GM20431 (cell line): ENCODE data around the gene ALDH1B1.

ENCODE experiments used
- in situ Hi-C: fragments of 300-500 bp; cut with MseI, MboI; formaldehyde crosslinking; loops from one replicate; pipeline ENCODE4 v1.15.0; 2020; ENCODE audit warnings: low sequenced_read_pairs; ENCODE audit not compliant: unreplicated experiment

Gene ALDH1B1

DNA sequence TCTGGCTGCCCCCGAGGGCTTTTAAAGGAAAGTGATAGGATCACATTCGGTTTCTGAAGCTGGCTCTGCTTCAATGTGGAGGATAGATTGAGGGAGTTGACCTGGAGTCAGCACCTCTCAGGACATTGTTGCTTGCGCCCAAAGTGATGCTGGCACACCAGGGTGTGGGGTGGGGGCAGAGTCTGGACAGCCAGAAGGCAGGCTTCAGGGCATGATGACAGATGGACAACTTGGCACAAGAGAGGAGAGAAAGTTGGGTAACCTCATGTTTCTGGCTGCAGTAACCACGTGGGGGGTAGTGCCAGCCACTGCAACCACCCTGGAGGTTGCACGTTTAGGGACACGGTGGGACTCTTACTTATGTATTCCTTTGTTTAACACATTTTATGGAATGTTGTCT lies 9.5 kb downstream of the ALDH1B1 start:
- in situ Hi-C loops = no loop called here

DNA sequence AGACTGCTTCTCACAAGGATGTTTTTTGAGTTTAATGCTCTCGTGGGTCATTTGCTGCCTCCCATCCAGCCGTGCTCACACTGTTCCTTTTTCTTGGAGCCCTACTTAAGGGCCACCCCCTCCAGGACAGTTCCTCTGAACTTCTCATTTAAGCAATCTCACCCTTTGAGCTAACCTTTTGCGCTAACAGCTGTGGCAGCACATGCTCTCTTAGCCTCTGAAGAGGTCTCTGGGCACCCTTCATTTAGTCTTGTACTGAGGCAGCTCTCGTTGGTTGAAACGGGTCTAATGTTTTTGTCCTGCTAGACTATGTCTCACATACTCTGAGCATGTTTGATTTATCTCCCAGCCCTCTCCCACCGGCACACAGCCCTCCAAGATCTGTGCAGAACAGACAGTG lies 11.8 kb downstream of the ALDH1B1 start:
- in situ Hi-C loops = no loop called here

DNA sequence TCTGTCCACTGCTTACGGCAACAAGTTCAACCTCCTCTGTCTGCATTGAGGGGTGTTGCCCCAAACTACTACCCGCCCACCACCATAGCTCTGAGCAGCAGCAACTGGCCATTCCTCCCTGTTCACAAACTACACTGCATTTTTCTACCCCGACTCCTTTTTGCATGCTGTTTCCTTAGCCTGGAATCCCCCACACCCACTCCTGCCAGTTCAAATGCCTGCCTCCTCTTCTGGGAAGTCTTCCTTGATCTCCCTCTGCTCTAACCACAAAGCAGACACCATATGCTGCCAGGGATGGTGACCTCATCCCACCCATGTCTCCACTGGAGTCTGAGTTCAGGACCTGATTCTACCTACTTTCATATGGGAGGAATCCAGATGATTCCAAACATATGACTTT lies 13.3 kb downstream of the ALDH1B1 start:
- in situ Hi-C loops = no loop called here

DNA sequence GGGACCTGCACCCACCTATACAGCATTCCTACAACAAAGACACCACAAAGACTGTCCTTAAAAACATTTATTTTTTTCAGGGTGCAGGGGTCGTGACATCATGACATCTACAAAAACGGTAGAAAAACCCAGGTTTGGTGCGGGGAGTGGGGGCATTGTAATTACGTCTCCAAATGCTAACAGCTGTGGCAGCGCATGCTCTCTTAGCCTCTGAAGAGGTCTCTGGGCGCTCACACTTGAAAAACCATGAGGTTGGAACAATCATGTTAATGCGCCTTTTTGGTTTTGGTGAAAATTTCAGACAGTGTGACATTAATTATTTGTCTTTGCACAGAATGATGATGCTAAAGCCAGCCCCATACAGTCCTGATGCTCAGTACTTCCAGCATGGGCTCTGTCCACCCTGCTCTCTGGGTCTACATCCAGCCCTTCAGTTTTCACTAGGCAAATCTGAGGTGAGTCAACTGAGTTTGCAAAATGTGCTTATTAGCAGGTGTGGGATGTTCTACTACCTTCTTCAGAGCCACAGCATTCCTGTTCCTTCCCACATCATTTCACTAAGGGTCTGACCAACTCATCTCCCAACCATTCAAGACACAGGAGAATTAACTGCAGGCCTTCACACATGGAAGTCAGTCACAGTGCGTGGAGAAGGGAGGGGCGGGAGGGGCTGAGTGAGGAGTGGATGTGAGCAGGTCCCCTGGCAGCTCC lies 14.1 kb downstream of the ALDH1B1 start:
- in situ Hi-C loops = no loop called here

DNA sequence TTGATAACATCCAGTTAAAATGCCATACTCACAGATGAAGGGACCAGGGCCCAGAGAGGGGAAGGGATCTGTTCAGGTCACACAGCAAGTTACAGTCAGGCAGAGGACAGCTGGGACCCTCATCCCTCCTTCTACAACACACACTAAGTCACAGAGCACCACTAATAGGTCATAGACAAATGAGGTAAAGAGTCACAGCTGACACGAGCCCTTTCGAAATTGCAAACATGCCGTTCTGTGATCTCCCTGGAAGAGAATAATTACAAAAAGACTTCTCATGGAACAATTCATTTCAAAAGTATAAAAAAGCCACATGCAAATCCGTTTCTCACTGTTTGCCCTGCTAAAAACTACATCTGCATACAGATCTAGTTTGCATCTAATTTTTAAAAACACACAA lies 16.2 kb downstream of the ALDH1B1 start:
- in situ Hi-C loops = no loop called here

DNA sequence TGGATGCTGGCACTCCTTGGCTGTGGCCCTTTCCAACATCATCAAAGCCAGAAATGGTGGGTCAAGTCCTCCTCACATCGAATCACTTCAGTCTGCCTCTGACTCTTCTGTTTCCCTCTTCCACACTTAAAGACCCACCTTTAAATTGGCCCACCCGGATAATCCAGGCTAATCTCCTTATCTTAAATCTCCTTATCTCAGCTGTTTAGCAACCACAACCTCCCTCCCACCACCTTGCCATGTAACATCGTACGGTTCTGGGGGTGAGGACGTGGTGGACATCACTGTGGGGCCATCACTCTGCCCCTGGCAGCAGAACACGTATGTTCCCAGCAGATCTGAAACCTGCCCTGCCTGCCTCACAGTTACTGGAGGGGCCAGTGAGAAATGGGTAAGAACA lies 20.2 kb downstream of the ALDH1B1 start:
- in situ Hi-C loops = no loop called here

DNA sequence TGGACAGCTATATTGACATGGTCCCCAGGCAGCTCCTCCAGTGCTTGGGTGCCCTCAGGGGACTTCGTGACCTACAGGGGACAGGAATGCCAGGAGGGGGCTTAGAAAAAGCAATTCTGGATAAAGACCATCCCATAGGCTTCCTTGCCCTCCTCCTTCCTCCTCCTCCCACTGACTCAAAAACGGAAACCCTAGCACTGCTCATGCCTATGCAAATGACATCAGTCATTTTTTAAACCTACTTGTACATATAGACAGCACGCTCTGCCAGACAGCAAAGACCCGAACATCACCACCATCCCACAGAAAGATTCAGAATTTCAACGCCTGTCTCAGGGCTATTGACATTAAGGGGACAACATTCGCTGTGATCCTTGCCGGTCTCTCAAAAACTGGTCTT lies 20.8 kb downstream of the ALDH1B1 start:
- in situ Hi-C loops = no loop called here

DNA sequence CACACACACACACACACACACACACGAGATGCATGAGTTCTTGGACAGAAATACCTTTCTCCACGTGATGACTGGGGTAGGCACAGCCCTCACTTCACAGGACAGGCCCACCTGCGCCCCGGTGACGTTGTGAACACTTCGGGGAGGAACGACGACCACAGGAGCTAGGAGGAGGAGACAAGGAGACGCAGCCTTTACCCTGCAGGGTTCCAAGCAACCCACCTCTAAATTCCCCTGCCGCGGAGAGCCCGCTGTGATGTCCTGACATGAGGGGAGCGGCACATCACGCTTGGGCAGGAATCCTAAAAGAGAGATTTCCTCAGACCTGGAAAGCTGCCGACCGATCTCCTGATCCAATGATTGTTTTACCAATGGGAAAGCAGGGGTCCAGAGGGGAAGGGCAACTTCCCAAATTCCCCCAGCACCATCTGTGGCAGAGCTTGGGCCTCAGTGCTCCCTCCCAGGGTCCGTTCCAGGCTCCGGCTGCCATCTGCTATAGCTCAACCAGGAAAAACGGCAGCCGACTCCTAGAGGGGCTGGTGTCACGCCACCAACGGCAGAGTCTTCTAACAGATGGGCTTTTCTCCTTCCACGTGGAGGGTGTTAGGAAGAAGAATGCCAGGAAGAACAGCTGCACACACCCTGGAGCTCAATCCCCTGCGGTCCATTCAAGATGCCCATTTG lies 21.7 kb downstream of the ALDH1B1 start:
- in situ Hi-C loops = no loop called here

DNA sequence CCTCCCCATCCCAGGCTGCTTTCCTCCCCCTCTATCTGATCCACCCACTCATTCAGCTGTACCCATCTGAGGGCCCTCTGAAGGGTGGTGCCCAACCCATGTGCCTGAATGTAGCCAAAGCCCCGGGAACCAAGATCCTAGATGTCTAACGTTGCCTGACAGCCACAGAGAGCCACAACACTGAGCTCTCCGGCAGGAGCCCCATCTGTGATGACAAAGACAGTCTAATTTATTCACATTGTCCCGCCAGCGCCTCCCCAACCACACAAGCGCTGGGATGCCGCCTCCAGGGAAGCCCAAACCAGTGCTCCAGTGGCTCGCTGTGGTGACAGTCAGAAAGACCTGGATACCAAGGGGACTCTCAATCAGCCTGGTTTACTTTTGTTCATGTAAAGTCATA lies 23.4 kb downstream of the ALDH1B1 start:
- in situ Hi-C loops = no loop called here

DNA sequence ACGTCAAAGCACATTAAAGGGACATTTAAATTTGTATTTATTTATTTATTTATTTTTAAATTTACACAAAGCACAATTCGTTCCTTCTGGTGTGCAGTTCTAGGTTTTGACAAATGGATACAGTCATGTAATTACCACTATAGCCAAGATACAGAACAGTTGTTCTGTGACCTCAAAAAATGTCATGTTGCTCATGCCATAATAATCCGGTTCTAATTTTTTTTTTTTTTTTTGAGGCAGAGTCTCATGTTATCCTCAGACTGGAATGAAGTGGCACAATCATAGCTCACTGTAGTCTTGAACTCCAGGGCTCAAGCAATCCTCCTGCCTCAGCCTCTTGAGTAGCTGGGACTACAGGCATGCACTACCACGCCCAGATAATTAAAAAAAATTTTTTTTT lies 24.0 kb downstream of the ALDH1B1 start:
- in situ Hi-C loops = no loop called here

DNA sequence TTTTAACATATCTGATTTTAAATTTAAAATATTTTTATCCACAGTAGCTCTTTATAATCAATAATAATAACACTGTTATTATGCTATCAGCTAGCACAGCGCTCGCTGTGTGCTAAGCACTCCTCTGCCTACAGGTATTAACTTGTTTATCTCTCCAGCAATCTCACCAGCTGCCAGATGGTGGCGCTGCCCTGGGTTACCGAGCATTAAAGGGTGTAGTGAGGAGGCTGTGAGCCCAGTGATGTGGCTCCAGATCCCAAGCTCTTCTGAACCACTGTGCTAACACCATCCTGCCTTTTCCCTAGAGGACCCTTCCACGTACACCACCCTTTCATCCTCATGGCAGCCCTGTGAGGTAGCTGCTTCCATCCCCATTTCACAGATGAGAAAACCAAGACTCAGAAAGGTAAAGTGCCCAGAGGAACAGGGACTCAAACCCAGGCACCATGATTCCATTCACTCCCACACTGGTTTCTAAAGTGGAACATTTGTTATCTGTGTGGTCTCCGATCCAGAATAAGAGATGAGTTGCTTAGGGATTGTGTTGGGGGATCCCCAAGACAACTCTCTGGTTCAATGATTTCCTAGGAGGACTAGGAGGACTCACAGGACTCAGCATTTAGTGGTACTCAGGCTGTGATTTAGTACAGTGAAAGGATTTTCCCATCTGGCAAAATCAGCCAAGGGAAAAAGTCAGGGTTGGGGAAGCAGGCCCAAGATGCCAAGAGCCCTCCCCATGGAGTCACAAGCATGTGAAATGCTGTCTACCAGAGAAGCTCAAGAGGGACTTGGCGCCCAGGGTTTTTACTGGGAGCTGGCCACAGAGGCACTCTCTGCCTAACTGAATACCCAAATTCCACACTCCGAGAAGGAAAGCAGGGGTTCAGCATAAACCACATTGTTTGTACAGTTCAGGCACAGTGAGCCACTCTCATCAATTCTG lies 24.8 kb downstream of the ALDH1B1 start:
- in situ Hi-C loops = no loop called here

DNA sequence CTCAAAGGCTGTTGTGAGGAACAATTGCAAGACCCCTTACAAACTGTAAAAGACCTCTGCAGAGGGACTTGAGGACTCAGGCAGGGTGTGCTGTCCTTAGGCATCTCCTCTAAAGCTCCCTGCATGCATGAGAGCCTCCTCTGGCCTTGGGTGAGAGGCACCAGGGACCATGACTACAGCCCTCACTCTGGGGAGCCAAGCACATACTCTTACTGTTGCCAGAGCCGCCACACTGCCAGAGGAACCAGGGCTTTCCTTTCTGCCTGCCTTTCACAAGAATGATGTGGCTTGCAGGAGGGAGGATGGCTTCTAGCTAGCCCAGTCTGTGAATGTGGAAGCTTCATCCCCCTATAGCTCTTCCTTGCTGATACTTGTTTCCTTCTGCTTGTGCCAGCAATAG lies 25.9 kb downstream of the ALDH1B1 start:
- in situ Hi-C loops = no loop called here

DNA sequence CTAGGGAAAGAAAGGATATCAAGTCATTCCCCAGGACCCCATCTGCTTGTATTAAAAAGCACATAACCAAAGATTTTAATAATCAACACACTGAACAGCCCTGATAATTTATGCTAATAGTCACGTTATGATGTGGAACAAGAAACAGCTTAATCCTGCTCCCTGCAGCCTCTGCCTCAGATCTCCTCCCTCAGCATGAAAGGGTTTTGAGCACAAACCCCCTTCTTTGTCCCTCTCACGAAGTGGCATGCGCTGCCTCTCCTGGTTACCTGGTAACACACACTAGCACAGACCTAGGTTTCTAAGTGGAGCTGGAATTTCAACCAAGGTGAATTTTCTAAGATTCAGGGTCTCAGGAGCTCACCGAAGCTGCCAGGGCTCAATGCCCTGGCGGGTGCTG lies 26.7 kb downstream of the ALDH1B1 start:
- in situ Hi-C loops = no loop called here

DNA sequence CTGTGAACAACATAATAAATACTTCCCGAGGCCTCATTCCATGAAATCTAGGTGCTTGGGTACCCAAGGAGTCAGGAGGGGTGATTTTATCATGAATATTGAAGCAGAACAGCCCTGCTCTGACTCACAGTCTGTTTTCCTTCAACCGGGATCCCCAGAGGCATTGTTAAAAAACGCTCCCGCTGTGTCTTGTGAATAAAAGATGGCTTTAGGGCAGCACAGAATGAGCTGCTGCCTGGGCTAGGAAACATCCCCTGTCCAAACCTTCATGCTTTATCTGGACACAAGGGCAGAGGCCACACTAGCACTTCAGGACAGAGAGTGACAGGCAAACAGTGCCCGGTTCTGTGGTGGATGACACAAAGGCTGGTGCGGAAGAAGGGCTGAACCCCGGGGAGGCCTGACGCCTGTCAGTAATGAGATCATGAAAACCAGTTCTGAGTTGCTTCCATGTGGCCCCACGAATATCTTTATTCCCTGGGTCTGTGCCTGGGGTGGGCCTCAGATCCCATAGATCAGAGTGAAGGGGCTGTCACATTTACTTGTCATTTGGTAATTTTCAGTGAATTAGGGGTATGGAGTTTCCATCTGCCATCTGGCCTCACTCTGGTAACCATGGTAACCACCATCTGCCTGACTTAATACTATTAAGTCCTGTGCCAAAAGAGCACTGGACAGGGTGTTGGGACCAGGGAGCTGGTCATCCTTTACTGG lies 29.2 kb downstream of the ALDH1B1 start:
- in situ Hi-C loops = no loop called here

DNA sequence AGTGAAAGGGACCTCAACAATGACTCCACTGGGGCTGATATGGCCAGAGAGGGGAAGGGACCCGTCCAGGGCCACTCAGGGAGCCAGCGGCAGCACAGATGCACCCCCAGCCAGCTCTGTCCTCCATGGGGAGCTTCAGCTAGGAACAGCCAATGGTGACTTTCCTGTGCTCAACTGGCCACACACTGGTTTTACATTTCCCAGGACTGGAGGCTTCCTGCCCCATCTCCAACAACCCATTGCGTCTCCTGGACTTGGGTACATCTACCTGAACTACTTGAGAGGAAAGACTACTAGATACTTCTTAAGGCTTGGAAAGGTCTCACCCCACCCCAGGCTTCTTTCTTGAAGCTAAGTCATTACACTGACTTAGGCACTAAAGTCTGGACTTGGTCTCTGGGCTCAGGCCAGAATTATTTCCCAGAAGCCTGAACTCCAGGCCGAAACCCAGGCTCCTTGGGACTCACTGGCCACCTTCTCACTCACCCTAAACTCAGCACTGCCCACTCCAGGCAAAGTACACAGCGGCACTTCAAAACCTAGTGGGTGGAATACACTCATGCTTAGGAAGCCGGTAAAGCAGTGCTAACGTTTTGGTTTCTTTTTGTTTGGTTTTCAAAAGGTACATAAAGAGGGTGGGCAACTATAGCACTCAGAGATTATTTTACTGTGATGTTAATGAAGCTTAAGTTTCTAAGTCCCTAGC lies 30.2 kb downstream of the ALDH1B1 start:
- in situ Hi-C loops = no loop called here

DNA sequence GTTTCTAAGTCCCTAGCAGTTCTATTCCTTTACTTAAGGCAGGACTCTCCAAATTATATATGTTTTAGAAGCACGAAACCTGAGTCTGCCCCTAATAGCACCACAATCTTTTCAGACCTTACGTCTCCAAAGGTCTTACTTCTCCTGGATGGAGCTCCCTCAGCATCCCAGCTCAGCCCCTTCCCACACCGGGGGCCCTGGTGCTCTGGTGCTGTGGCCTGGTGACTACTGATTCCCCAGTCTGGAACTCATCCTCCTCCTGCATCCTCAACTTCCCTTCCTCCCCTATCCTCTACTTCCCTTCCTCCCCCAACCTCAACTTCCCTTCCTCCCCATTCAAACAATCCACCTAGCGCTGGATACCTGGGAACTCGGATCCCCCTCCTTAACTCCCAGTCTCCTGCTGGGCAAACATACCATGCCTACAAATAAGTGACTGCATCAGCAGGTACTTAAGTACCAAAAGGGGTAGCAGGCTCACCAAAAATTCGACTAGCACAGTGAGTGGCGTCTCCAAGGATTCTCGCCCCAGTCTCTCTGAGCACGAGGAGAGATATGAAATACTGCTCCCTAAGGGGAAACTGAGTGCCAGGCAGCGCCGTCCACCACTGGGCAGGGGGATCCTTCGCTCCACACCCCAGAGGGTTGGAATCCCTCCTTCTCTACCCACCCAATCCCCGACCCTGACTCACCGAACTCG lies 30.9 kb downstream of the ALDH1B1 start:
- in situ Hi-C loops = no loop called here

DNA sequence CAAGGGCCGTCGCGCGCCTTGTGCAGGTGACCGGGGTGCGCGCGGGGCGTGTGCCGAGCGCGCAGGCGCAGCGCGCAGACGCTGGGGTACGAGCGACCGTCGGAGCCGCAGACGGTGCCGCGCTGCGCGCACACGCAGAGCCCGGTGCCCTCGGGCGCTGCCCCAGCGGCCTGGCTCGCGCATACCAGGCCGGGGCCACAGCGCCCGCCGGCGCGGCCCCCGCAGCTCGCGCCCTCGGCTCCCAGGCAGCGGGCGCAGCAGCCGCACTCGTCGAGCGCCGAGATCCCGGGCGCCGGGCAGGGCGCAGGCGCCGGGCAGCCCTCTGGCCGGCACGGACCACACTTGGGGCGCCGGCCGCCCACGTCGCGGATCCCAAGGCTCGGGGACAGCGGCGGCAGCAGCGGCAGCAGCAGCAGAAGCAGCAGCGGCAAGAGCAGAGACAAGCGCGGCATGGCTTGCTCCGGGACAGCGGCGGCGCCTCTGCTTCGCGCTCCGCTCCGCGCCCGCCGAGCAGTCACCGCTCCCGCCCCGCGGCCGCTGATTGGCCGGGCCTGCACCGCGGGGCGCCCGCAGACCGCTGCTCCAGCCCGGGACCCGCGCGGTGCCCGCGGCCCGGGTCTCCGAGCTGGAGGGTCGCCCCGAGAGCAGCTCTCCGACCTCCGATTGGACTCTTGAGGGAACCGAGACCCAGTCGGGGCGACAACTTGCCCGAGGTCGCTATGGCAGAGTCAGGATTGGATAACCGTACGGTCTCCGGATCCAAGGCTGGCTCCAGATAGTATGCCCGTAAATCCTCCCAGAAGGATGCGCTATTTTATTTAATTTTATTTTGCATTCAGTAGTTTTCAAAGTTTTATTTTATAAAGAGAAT lies 31.7 kb downstream of the ALDH1B1 start, which contains the start of gene IGFBPL1:
Gene IGFBPL1 (minus strand): TSS at position 482 of the 871 bp plus-strand sequence. CDS start 30 bp downstream, at position 452.
- in situ Hi-C loops = no loop called here

DNA sequence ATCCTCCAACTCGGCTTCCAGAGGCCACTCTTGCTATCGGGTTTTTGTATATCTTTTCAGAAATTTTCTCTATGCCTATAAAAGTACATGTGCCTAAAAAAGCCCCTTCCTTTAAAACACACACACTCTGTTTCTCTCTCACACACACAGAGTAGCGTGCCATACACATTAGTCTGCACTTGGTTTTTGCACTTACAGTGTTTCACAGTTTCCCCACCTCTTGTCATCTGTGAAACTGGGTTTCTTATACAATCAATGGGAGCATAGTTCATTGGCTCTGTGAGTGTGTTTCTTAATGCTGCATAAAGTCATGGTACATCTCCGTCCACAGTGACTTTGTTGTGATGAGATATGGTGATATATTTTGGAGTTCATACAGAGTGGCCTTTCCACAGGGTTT lies 32.4 kb downstream of the ALDH1B1 start:
- in situ Hi-C loops = no loop called here
